ENCODE results near the gene SAXO1.
A peak's percentile ranks its signal among the peaks of the same experiment; 100 is the strongest.
"Not testable (repeated sequence)": the region's sequence is repeated elsewhere in the genome, so short reads cannot be mapped to it uniquely, and the experiment has no call there.

Gene SAXO1

GRCh38 chr9:18999173-18999785, 33.7 kb downstream of the SAXO1 start:
- no peak for DNase-seq

- DNase-seq = no peak
These were observed 35.9 kb downstream of the SAXO1 start for GRCh38 chr9:18997151-18997550.

- peak in 1 of 4 experiments; percentile 5 for DNase-seq
These were observed 36.8 kb downstream of the SAXO1 start for GRCh38 chr9:18996211-18996610.

- no peak for DNase-seq
These were observed 38.6 kb downstream of the SAXO1 start for GRCh38 chr9:18994263-18994916.

DNA sequence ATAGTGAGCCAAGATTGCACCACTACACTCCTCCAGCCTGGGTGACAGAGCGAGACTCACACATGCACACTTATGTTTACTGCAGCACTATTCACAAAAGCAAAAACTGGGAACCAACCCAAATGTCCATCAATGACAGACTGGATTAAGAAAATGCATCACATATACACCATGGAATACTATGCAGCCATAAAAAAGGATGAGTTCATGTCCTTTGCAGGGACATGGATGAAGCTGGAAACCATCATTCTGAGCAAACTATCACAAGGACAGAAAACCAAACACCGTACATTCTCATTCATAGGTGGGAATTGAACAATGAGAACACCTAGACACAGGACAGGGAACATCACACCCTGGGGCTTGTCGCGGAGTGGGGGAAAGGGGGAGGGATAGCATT, 41.8 kb downstream of the SAXO1 start:
- DNase-seq = not testable (repeated sequence)

DNA sequence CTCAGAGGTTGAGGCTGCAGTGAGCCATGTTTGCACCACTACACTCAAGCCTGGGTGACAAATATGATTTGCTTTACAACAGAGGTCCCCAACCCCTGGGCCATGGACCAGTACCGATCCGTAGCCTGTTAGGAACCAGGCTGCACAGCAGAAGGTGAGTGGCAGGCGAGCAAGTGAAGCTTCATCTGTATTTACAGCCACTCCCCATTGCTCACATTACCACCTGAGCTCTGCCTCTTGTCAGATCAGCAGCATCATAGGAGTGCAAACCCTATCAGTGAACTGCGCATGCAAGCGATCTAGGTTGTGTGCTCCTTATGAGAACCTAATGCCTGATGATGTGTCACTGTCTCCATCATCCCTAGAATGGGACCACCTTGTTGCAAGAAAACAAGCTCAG, 42.5 kb downstream of the SAXO1 start:
- DNase-seq = no peak

GRCh38 chr9:18989865-18990264, 43.1 kb downstream of the SAXO1 start:
- no peak for DNase-seq

DNA sequence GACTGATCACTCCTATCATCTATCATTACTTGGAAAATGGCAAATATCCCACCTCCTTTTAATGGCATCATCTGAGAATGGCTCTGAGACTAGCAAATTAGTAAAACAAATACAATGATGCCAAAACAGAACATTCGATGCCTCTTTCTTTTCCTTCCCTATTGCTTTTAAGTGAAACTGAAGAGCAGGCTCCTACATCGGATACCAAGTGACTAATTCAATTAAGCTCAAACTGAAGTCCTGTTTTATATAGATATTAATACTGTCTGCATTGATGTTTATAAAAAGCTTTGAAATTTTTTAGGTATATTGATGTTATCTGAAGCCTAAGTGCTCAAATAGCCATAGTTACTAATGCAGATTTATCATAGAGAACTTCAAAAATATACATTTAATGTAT, 43.9 kb downstream of the SAXO1 start:
- DNase-seq = no peak

- DNase-seq = no peak
These were observed 45.0 kb downstream of the SAXO1 start for GRCh38 chr9:18988003-18988402.

- no peak for DNase-seq
These were observed 47.0 kb downstream of the SAXO1 start for GRCh38 chr9:18985996-18986395.

- no peak for DNase-seq
These were observed 47.5 kb downstream of the SAXO1 start for GRCh38 chr9:18985464-18985951.

DNA sequence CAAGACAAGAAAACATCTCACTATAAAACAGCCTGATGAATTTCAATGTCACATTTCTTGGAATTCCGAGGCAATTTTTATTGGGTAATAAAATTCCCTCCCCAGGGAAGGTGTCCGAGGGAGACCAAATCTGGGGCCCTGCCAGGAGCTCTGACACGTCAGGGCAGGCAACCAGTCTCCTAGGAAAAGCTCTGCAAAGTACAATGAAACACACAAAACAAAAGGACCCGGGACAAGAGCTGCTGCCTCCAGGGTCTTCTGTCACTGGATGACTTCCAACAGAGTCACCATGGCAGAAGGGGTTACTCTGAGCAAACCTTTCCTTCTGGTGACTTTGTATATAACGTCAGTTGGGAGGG, 50.8 kb downstream of the SAXO1 start:
- DNase-seq = no peak

- DNase-seq = no peak
These were observed 51.3 kb downstream of the SAXO1 start for GRCh38 chr9:18981476-18982261.

DNA sequence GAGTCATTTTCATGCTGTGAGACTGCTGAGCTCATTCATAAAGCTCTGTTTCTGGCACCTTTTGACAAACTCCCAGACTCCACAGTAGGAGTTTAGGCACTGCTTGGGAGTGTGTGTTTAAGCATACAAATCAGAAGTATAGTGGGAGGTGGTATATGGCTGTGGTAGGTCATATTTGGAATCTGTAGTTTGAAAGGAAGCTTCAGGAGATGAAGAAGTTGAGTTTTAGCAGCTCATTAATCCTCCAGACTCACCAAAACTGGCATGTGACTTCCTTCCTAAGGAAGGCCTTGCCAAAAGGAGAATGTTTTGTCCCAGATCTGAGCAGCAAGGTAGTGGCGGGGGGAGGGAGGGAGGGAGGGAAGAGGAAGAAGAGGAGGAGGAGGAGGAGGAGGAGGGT, 52.8 kb downstream of the SAXO1 start:
- no peak for DNase-seq

DNA sequence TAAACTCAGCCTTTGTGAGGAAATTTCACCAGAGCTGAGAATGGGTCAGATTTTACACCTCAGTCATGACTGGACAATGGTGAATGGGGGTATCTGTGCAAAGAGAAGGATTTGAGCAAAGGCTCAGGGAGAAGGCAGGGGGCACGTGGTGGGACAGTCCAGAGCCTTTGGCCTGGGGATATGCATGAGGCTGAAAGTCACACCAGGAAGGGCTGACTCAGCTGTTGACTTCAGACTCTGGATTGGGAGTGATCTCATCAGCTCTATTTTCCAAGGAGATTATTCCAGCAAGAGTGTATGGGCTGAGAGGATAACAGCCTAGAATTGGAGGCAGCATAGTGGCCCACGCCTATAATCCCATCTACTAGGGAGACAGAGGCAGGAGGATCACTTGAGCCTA, 53.6 kb downstream of the SAXO1 start:
- DNase-seq = no peak

DNA sequence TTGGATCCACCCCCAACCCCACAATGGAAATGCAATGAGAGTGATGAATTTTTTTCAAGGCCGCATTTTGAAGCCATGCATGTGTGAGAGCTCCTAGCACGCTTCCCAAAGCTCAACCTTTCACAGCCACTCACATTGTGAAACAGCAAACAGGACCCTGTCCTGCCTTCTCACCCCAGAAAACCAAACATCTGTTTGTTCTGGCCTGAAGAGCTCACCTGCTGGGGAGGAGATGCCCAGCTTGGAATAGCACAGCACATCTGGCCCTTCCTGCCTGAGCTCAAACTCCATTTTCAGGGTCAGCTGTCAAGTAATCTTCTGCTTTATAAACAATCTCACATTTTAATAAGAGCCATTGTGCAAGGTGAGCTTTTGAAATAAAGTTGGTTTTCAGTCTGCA, 54.8 kb downstream of the SAXO1 start:
- no peak for DNase-seq

GRCh38 chr9:18976709-18977531, 56.1 kb downstream of the SAXO1 start:
- no peak for DNase-seq

GRCh38 chr9:18976221-18976708, 56.7 kb downstream of the SAXO1 start:
- DNase-seq = no peak

DNA sequence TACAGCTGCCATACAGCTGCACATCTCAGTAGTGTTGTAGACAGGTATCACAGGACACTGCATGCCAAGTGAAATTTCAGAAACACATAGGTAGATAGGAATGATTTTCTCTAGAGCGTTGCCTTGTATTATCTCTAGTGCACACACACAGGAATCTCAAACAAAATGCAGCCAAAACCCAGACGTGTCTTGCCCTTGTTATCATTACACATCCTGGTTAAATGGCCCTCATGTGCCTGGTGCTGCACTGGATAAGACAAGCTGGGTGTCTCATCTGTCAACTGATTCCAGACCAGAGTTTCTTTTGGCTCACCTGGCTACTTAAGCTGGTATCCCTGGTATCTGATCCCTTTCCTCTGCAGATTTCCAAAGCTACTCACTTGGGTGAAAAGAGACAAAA, 59.7 kb downstream of the SAXO1 start:
- DNase-seq = no peak

DNA sequence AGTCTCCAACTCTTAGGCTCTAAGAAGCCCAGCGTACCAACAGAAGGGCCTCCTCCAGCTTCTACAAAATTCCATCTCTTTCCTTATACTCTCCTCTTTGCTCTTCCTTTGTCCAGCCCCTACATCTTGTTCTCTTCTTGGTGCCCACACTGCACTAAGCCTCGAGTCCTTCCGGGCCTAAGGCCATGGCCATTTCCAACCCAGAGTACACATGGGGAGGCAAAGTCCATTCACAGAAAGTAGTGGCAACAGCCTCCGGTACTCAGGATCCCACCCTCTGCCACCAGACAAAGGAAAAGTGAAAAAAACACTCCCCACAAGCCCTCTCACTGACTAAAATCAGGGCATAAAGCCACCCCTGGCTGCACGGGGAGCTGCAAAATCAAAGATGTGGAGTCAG, 60.3 kb downstream of the SAXO1 start:
- DNase-seq = no peak

DNA sequence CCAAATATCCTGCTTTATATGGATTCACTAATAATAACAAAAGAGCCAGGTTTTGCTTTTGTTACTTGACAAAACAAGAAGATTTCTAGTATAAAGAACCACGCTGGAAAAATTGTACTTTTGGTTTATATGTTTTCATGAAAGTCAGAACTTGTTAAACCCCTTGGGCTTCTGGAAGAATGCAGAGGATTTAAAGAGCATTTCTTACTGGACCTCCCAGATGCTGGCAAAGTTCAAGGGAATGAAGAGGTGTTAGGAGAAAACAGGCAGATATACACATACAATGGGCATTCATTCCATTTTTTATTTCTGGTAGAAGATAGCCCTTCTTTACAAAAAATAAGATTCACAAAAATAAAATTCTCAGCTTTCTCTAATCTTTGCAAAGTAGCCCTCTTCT, 61.1 kb downstream of the SAXO1 start:
- DNase-seq = no peak

GRCh38 chr9:18971404-18971803, 61.6 kb downstream of the SAXO1 start:
- DNase-seq = no peak

- no peak for DNase-seq
These were observed 62.6 kb downstream of the SAXO1 start for GRCh38 chr9:18970393-18970792.

All from suppressor macrophage (primary cell).